Measurements from ENCODE around the gene EEF1B2. TPM values are rescaled to one million over a fixed set of nuclear protein-coding genes. Genes with fewer than 3 reads are reported as not detected.

Gene EEF1B2
- total RNA-seq, 1 donor from 2014 or later: 535 TPM

Other genes with a start within 250 kb of the EEF1B2 start
- gene INO80D, start 73.7 kb upstream of the EEF1B2 start, total RNA-seq: 10.4 and 12.9 TPM in 2 replicates
- 173 and 195 TPM in 2 replicates for gene NDUFS1, start 451 bp upstream of the EEF1B2 start, total RNA-seq
- gene ZDBF2, start 114.8 kb downstream of the EEF1B2 start, total RNA-seq: 18.3 and 22.1 TPM in 2 replicates

All from dermis blood vessel endothelial cell (primary cell).